Left forelimb (tissue), 1 donor: ENCODE measurements around the gene POLR2E.

Experiments used
- DNase-seq: peaks from one replicate; pipeline ENCODE4 v3.0.0-alpha.2; 2018; ENCODE audit warnings: low spot score

POLR2E gene

DNA sequence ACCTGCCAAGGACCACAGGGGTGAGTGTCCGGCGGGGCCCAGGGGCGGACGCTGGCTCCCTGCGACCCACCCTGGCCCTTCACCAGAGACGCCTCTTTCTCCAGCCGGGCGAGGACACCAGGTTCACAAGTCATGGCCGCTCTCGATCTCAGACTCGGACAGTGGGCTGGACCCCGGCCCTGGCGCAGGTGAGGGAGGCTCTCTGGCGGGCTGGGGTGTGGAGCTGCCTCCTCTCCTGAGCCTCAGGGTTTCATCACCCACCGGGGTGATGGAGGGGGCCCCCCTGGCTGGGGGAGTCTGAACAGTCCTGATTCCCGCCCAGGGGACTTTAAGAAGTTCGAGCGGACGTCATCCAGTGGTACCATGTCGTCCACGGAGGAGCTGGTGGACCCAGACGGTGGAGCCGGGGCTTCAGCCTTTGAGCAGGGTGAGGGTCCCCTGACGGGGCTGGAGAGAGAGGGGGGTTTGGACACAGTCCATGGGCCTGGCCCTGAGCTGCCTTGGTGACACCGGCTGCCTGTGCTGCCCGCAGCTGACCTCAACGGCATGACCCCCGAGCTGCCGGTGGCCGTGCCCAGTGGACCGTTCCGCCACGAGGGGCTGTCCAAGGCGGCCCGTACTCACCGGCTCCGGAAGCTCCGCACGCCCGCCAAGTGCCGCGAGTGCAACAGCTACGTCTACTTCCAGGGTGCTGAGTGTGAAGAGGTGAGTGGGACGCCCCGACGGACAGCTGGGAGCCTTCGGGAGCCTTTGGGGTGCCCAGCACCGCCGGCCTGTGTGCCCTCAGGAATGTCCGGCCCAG is 14.6 kb downstream of the POLR2E start:
- DNase-seq: no peak

- no peak for DNase-seq
Observed at GRCh38 chr19:1079566-1080111, 15.5 kb downstream of the POLR2E start.

DNA sequence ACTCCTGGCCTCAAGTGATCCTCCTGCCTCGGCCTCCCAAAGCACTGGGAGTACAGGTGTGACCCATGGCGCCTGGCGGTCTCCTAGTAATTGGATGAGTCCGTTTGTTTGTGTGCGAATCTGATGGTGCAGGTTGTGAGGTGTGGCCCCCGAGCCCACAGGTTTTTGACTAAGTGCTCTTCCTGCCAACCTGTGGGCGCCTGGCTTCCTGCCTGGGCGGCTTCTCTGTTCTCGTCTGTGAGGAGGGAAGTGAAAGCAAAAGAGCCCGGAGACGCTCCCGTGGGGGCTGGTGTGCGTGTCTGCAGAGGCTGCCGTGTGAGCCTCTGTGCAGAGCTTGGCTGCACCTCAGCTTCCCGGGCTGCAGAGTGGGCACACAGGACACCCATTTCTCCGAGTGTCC is 18.2 kb downstream of the POLR2E start:
- DNase-seq: no peak

GRCh38 chr19:1076046-1076386 is 19.2 kb downstream of the POLR2E start:
- no peak for DNase-seq

DNA sequence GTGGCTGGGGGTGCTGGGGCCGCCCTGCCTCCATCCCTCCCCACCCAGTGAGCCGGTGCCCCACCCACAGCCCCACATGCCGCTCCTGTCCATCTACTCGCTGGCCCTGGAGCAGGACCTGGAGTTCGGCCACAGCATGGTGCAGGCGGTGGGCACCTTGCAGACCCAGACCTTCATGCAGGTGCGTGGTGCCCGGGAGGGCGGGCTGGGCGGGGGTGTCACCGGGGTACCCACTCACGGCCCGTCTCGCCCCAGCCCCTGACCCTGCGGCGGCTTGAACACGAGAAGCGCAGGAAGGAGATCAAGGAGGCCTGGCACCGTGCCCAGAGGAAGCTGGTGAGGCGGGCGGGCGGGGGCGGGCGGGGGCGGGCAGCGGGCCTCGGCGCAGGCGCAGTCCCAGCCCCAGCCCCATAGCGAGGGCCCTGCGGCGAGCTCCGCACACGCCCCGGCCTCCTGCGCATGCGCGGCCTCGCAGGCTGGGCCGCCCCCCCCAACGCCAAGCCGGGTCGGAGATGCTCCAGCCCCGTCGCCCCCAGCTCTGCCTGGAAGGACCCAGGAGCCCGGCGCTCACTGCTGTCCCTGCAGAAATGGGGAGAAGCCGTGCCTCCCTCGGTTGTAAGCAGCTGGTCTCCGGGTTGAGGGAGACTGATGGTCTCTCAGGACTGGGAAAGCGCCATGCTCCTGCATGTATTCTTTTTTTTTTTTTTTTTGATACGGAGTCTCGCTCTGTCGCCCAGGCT is 20.5 kb downstream of the POLR2E start:
- DNase-seq: no peak

DNA sequence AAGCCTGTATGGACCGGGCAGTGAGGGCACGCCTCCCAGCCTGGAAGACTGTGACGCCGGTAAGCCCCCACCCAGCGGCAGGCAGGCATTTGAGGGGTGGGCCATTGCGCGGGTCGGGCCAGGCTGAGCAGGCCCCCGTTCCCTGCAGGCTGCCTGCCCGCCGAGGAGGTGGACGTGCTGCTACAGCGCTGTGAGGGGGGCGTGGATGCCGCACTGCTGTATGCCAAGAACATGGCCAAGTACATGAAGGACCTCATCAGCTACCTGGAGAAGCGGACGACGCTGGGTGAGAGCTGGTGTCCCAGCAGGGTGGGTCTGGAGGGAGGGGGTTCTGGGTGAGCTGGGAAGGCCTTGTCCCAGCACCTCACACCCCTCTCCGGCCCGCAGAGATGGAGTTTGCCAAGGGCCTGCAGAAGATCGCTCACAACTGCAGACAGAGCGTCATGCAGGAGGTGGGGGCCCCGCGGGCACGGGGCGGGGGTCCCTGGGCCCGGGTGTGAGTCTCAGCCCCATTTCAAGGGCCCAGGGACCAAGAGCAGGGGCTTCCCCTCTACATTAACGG is 21.1 kb downstream of the POLR2E start:
- no peak for DNase-seq

- no peak for DNase-seq
Observed at GRCh38 chr19:1073063-1073955, 21.9 kb downstream of the POLR2E start.

GRCh38 chr19:1072371-1073015 is 22.7 kb downstream of the POLR2E start:
- DNase-seq: no peak

DNA sequence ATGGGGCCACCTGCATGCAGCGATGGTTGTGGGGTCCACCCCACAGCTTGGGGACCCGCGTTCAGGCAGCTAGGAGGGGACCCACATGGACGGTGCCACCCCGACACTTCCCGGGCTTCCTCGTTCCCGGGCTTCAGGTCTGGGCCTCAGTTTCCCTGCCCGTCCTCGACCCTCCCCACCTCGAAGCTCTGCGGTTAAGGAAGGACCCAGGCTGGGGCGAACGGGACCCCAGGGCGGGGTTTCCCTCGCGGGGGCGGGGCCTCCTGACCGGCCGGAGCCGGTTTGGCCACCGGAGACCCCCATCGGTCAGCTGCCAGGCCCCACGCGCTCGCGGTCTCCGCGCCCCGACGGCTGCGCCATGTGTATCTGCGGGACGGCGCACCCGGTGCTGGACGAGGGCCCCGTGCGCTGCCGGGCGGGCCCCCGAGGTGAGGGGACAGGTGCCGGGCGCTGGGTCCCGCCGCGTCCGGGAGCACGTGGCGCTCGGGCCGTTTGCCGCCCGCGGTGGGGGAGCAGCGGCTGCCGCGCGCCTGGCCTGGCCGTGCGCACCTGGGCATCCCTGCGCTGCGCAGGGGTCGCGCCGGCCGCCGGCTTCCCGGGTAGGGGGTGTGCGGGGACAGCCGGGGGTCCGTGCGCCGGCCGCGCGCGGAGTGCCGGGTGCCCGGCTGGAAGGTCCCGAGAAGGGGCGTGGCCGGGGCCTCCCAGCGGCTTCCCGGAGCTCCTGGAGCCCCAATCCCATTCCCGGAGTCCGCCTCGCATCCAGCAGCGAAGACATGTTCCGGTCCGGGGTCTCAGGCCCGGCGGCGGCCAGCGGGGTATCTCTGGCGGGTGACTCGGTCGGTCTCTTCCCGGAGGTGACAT is 24.0 kb downstream of the POLR2E start:
- DNase-seq: no peak

- no peak for DNase-seq
Observed at GRCh38 chr19:1070576-1070930, 24.6 kb downstream of the POLR2E start.

DNA sequence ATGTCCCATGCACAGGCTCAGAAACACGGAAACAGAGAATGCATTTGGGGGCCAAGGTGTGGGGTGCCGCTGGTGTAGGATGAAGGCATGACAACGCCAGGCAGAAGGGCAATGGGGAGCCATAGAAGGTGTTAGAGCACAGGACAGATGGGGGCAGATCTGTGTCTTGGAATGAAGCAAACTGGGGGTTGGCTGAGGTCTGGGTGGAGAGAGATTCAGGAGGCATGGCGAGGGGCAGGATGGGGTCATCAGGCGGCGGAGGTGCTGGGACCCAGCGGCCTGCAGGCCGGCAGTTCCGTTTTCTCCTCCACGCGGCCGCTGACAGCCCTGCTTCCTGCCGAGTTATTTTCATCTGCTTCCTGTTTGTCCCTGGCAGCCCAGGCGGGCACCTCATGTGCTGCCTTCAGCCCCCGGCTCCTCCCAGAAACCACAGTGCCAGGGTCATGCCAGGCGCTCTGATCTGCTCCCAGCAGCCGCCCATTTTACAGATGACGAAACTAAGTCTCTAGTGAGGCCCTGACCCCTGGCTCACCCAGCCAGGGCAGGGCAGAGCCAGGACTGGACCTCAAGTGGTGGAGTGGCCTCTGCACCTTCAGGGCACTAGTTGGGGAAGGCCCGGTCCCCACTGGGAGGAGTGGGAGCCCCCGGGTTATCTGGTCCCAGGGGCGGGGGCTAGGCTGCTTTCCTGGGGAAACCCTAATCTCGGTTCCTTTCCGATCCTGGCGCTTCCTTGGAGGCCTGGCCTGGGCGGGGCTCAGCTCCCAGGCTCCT is 26.0 kb downstream of the POLR2E start:
- no peak for DNase-seq

- no peak for DNase-seq
Observed at GRCh38 chr19:1068009-1069001, 26.9 kb downstream of the POLR2E start.

DNA sequence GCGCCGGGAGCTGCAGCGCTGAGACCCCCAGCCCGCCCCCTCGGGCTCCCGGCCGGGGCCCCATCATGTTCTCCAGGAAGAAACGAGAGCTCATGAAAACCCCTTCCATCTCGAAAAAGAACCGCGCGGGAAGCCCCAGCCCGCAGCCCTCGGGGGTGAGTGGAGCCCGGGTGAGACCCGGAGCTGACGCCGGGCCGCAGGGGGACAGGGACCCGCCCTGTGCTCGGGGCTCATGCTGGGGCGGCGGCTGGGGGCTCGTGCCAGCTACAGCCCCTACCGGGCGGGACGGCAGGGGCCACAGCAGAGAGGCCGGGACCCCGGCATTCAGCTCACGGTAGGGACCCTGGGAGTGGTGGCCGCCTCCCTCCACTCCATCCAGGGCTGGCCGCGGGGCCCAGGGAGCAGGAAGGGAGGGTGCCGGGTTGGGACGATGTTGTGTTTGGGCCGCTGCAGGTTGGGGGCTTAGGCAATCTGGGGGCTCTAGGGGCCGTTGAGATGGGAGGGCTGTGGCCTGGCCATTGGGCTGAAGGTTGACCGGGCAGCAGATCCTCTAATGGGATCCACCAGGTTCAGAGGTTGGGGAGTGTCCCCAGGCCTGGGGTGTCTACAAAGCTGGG is 27.7 kb downstream of the POLR2E start:
- DNase-seq: no peak

DNA sequence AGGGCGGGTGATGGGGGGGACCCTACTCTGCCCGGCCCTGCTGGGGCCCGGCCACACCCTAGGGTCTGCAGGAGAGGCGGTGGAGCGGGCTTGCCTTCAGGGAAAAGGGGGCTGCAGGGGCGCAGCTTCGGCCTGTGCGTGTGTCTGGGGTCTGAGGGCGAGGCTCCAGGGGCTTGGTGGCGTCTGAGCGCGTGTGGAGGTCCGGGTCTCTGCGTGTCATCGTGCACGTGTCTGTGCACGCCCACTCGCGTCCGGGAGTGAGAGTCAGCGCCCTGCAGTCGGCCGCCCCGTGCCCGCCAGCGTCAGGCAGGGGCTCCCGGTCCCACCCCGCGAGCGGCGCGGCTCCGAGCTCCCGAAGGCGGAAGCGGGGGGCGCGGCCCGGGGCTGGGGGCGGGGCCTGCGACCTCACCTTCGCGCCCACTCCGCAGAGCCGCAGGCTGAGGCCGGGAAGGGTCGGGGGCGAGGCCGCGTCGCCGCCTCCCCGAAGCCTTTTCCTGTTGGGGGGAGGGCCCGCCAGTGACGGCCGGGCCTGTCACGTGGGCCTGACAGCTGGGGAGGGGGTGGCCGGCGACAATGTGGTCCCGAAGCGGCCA is 28.3 kb downstream of the POLR2E start, which contains the start of gene ARHGAP45:
TSS of gene ARHGAP45 (plus strand) at position 420 of the 593 bp plus-strand sequence. CDS start 239 bp downstream, outside the sequence.
- DNase-seq: no peak

DNA sequence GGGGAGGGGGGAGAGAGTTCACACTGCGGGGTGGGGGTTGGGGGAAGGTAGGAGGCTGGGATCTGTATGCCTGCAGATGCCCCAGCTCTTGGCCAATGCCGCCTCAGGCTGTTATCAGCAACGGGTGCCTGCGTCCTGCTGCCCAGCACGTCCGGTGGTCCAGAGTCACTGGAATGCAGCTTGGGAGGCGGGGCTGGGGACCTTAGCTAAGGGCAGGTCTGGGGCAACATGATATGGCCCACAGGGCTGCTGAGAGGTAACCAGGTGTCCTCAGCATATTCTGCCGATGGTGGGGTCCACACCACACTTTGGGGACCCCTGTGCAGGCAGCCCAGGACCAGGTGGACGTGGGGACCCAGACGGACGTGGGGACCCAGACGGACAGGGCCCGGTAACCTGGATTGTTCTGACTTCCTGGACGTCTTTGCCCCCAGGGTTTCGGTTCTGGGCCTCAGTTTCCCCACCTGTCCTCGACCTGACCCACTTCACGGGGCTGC is 28.9 kb downstream of the POLR2E start:
- DNase-seq: no peak

GRCh38 chr19:1065606-1066109 is 29.5 kb downstream of the POLR2E start:
- DNase-seq: no peak
